K562 (cell line): Measurements from ENCODE around the gene RAB31. TPM values are rescaled to one million over a fixed set of nuclear protein-coding genes. Genes with fewer than 3 reads are reported as not detected.

ENCODE experiments used
- BDP1 ChIP-seq: IDR thresholded peaks from 3 replicates; pipeline ENCODE4 v1.6.1; 2011; ENCODE audit not compliant: insufficient read length, insufficient read depth
- DNMT1 ChIP-seq: fragments of 450-650 bp; IDR thresholded peaks from 2 replicates; pipeline ENCODE4 v1.6.1; 2016; ENCODE audit warnings: antibody characterized with exemption, mild to moderate bottlenecking
- FOXK1 ChIP-seq: sonication (generic); formaldehyde crosslinking; IDR thresholded peaks from 2 replicates; pipeline ENCODE4 v1.8.0; 2022; ENCODE audit warnings: missing genetic modification reagents, mild to moderate bottlenecking, borderline replicate concordance
- KLF1 ChIP-seq: fragments of 450-650 bp; IDR thresholded peaks from 2 replicates; pipeline ENCODE4 v1.6.1; 2016; ENCODE audit warnings: missing genetic modification characterization, missing compliant biosample characterization
- MAFF ChIP-seq: IDR thresholded peaks from 2 replicates; pipeline ENCODE4 v1.6.1; 2012; ENCODE audit warnings: low read length, improper control_type of control experiment
- MNT ChIP-seq, 2 experiments: fragments of 450-650 bp; conservative IDR thresholded peaks; 2 replicates each; pipeline ENCODE4 v1.6.1; 2017; ENCODE audit warnings: mild to moderate bottlenecking in 2 of 2, moderate library complexity in 2 of 2
- MTA2 ChIP-seq: fragments of 450-650 bp; IDR thresholded peaks from 2 replicates; pipeline ENCODE4 v1.6.1; 2016; ENCODE audit warnings: low read depth
- MYC ChIP-seq, 2 experiments: fragments of 250-450 bp in 1 of 2; sonication (Bioruptor Pico) in 1 of 2; IDR thresholded peaks; 2 replicates each; pipeline versions ENCODE4 v1.5.1 to v1.6.1; 2012 to 2021; ENCODE audit warnings: low read depth in 2 of 2, borderline replicate concordance in 1 of 2, improper control_type of control experiment in 1 of 2, low read length in 1 of 2, mild to moderate bottlenecking in 1 of 2, moderate library complexity in 1 of 2
- NFATC3 ChIP-seq: fragments of 450-650 bp; IDR thresholded peaks from 2 replicates; pipeline ENCODE4 v1.6.1; 2017; ENCODE audit warnings: mild to moderate bottlenecking
- NR2C2 ChIP-seq, 2 experiments: fragments of 200-800 bp in 1 of 2; sonication (Bioruptor generic) in 1 of 2; sonication (generic) in 1 of 2; formaldehyde crosslinking in 1 of 2; IDR thresholded peaks; 2 replicates each; pipeline versions ENCODE4 v1.6.1 to v1.8.0; 2016 to 2022; ENCODE audit warnings: mild to moderate bottlenecking in 1 of 2, missing compliant biosample characterization in 1 of 2, missing genetic modification characterization in 1 of 2, missing genetic modification reagents in 1 of 2
- PHB2 ChIP-seq: fragments of 450-650 bp; IDR thresholded peaks from 2 replicates; pipeline ENCODE4 v1.6.1; 2017; ENCODE audit warnings: low read depth
- POLR2G ChIP-seq: fragments of 200-400 bp; formaldehyde crosslinking; IDR thresholded peaks from 2 replicates; pipeline ENCODE4 v1.6.1; 2017; ENCODE audit warnings: low read depth, mild to moderate bottlenecking, antibody characterized with exemption, low read length, moderate library complexity
- RBBP5 ChIP-seq: fragments of 200-600 bp; sonication (generic); IDR thresholded peaks from 2 replicates; pipeline ENCODE4 v1.6.1; 2012; ENCODE audit warnings: borderline replicate concordance, mild to moderate bottlenecking, low read length, control low read depth, inconsistent platforms; ENCODE audit not compliant: insufficient read depth, poor library complexity, severe bottlenecking
- SETDB1 ChIP-seq: IDR thresholded peaks from one replicate; pipeline ENCODE4 v1.6.1; 2012; ENCODE audit warnings: low read length, control low read depth, inconsistent platforms
- TAF15 ChIP-seq: fragments of 200-400 bp; formaldehyde crosslinking; IDR thresholded peaks from 2 replicates; pipeline ENCODE4 v1.6.1; 2017; ENCODE audit warnings: mild to moderate bottlenecking, low read depth, low read length, moderate library complexity
- TBL1XR1 ChIP-seq, 2 experiments: IDR thresholded peaks; 2 replicates each; pipeline ENCODE4 v1.6.1; 2012; ENCODE audit warnings: improper control_type of control experiment in 2 of 2, low read length in 2 of 2, mild to moderate bottlenecking in 1 of 2
- TRIM24 ChIP-seq, 2 experiments: fragments of 450-650 bp; IDR thresholded peaks; 2 replicates each; pipeline ENCODE4 v1.6.1; 2016
- TSHZ1 ChIP-seq: fragments of 250-450 bp; sonication (Bioruptor Pico); IDR thresholded peaks from 2 replicates; pipeline ENCODE4 v1.4.0; 2020; ENCODE audit warnings: mild to moderate bottlenecking, moderate library complexity
- ZBTB1 ChIP-seq: sonication (generic); formaldehyde crosslinking; IDR thresholded peaks from 2 replicates; pipeline ENCODE4 v1.8.1; 2023; ENCODE audit warnings: missing genetic modification reagents, low read depth, mild to moderate bottlenecking, borderline replicate concordance
- ZNF316 ChIP-seq: fragments of 450-650 bp; IDR thresholded peaks from 2 replicates; pipeline ENCODE4 v1.6.1; 2016
- ZNF644 ChIP-seq: fragments of 200-800 bp; sonication (Bioruptor generic); IDR thresholded peaks from 2 replicates; pipeline ENCODE4 v1.6.1; 2016; ENCODE audit warnings: low read depth, missing genetic modification characterization, missing compliant biosample characterization
- ZNF696 ChIP-seq: fragments of 250-450 bp; sonication (Bioruptor Pico); conservative IDR thresholded peaks from 2 replicates; pipeline ENCODE4 v1.4.0; 2020; ENCODE audit warnings: mild to moderate bottlenecking, moderate library complexity
- polyA plus RNA-seq, 8 experiments: library from polyadenylated mRNA; depleted of rRNA in 4 of 8; stranded (reverse) in 5 of 8; unstranded in 3 of 8; fragments of >200 nt; fragmentation: Nextera tagmentation in 2 of 8; fragmentation: Illumina TruSeq in 1 of 8; extraction: Ambion mirVana in 2 of 8; extraction: Trizol in 1 of 8; gene quantifications; 2 replicates each; pipeline versions ENCODE4 v1.2.1 to v1.2.3, GENCODE V29; 2011 to 2014; ENCODE audit warnings: inconsistent platforms in 1 of 8, missing spikeins in 1 of 8
- total RNA-seq, 7 experiments: library from RNA; depleted of rRNA in 6 of 7; stranded (reverse); fragments of >200 nt in 6 of 7; fragmentation: Illumina TruSeq in 2 of 7; extraction: Trizol in 2 of 7; gene quantifications; 2 replicates each; pipeline versions ENCODE4 v1.2.1 to v1.2.3, GENCODE V29; 2011 to 2021; ENCODE audit warnings: low replicate concordance in 1 of 7

Gene RAB31
- total and polyA plus RNA-seq, 9 of the 15 experiments (the other 6 are each of a cell fraction or from before 2014, with no cell fraction given): 20.7 to 70.4 (median 41.3) TPM

DNA sequence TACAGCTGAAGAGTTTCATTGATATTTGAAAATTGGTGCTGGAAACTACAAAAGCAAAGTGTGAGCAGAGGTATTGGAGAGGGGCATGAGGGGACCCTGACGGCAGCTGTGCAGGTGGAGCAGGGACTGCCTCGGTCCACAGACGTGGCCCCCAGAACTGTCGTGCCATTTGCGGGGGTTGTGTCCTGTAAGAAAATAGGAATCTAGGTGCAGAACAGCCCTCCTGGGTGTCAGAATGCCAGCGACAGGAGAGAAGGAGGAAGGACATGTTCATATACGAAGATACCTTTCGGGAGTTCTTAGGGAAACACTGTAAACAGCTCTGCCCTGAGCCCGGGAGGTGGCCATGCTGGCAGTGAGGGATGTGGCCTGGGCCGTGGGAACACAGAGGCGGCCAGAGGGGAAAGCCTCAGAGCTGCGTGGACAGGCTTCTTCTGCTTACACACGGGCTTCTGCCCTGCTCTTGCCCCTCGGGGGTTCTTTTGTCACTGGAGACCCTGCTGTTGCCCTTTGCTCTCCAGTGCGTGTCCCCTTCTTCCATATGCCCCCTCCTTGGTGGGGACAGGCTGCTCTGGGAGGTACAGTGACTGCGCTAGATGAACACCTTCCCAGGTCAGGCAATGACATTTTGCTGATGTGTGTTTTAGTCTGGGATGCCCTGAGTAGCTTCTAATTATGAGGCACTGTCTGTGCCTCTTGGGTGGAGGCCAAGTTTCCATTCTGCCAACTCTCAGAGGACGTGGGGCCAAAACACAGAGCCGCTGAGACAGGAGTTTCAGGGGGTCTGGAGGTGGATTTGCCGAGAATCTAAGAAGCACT, 95.8 kb downstream of the RAB31 start (continued):
- TF ChIP-seq SETDB1 (no peak), MNT (conservative IDR thresholded peaks at IDR 0.05) (peak in 1 of 2 experiments; percentile 52; a peak in 3 of 4 replicates), KLF1 (tag) (no peak), RBBP5 (peak; percentile 70), NFATC3 (no peak), MAFF (no peak), POLR2G (peak; percentile 72), TSHZ1 (no peak), ZNF316 (peak; percentile 92), TBL1XR1 (IDR thresholded peaks at IDR 0.05; ENCODE audit: low read length in 2 of 2) (no peak), ZBTB1 (CRISPR knock-in tag) (0 out of 2 replicates have a peak, but pooled peaks have one; percentile 35), MTA2 (no peak), BDP1 (no peak), FOXK1 (CRISPR knock-in tag) (peak; percentile 65; the same call in 1 of the 2 replicates), DNMT1 (no peak), MYC (IDR thresholded peaks at IDR 0.05; ENCODE audit: low read depth, low read length) (no peak), MYC (CRISPR knock-in tag; IDR thresholded peaks at IDR 0.05; ENCODE audit: borderline replicate concordance, low read depth) (peak; percentile 79), NR2C2 (CRISPR knock-in tag; IDR thresholded peaks at IDR 0.05) (no peak), NR2C2 (tag; IDR thresholded peaks at IDR 0.05) (peak; percentile 71), TAF15 (no peak), ZNF696 (CRISPR knock-in tag) (no peak; the same call in 1 of the 2 replicates), PHB2 (no peak), ZNF644 (tag) (peak; percentile 43), TRIM24 (IDR thresholded peaks at IDR 0.05) (no peak)
